Measurements from ENCODE around the gene STXBP4. TPM values are rescaled to one million over a fixed set of nuclear protein-coding genes. Genes with fewer than 3 reads are reported as not detected.

Gene STXBP4
- total RNA-seq, 1 donor from 2014 or later = 4.7 TPM

GRCh38 chr17:55062921-55063320, 94.4 kb downstream of the STXBP4 start:
- Histone ChIP-seq H3K4me1 (no peaks in the 10 kb centered on the region), H3K4me3 (no peak overlapping the region), H3K9me3 (replicated peaks) (no peaks in the 10 kb centered on the region), H3K27ac (replicated peaks) (no peak overlapping the region), H3K36me3 (no peaks in the 10 kb centered on the region), H3K27me3 (ENCODE audit: low read depth) (no peaks in the 10 kb centered on the region)
- DNase-seq = no peak
- TF ChIP-seq, protein P1, sequence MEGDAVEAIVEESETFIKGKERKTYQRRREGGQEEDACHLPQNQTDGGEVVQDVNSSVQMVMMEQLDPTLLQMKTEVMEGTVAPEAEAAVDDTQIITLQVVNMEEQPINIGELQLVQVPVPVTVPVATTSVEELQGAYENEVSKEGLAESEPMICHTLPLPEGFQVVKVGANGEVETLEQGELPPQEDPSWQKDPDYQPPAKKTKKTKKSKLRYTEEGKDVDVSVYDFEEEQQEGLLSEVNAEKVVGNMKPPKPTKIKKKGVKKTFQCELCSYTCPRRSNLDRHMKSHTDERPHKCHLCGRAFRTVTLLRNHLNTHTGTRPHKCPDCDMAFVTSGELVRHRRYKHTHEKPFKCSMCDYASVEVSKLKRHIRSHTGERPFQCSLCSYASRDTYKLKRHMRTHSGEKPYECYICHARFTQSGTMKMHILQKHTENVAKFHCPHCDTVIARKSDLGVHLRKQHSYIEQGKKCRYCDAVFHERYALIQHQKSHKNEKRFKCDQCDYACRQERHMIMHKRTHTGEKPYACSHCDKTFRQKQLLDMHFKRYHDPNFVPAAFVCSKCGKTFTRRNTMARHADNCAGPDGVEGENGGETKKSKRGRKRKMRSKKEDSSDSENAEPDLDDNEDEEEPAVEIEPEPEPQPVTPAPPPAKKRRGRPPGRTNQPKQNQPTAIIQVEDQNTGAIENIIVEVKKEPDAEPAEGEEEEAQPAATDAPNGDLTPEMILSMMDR (IDR thresholded peaks at IDR 0.05; ENCODE audit: borderline replicate concordance) = no peak
- intact Hi-C loops (cut with micrococcal nuclease) = no loop called here

GRCh38 chr17:55063885-55064874, 95.6 kb downstream of the STXBP4 start:
- TF ChIP-seq, protein P1 (IDR thresholded peaks at IDR 0.05; ENCODE audit: borderline replicate concordance) = no peak
- Histone ChIP-seq H3K4me3 (no peak overlapping the region), H3K36me3 (no peaks in the 10 kb centered on the region), H3K4me1 (no peaks in the 10 kb centered on the region), H3K27me3 (ENCODE audit: low read depth) (no peaks in the 10 kb centered on the region), H3K27ac (replicated peaks) (no peak overlapping the region), H3K9me3 (replicated peaks) (no peaks in the 10 kb centered on the region)
- intact Hi-C loops (cut with micrococcal nuclease) = no loop called here
- DNase-seq = no peak

- no peaks in the 10 kb centered on the region for H3K27me3 ChIP-seq (ENCODE audit: low read depth)
- no peaks in the 10 kb centered on the region for H3K4me1 ChIP-seq
- intact Hi-C loops (cut with micrococcal nuclease) = no loop called here
- TF ChIP-seq, protein P1 (IDR thresholded peaks at IDR 0.05; ENCODE audit: borderline replicate concordance) = no peak
- no peak overlapping the region for H3K4me3 ChIP-seq
- H3K9me3 ChIP-seq (replicated peaks) = no peaks in the 10 kb centered on the region
- no peak for DNase-seq
- H3K27ac ChIP-seq (replicated peaks) = no peak overlapping the region
- no peaks in the 10 kb centered on the region for H3K36me3 ChIP-seq
Observed at GRCh38 chr17:55067697-55068439, 99.3 kb downstream of the STXBP4 start.

GRCh38 chr17:55068862-55069811, 100.6 kb downstream of the STXBP4 start:
- TF ChIP-seq, protein P1 (IDR thresholded peaks at IDR 0.05; ENCODE audit: borderline replicate concordance) = no peak
- Histone ChIP-seq H3K4me3 (no peak overlapping the region), H3K36me3 (no peaks in the 10 kb centered on the region), H3K27me3 (ENCODE audit: low read depth) (no peaks in the 10 kb centered on the region), H3K9me3 (replicated peaks) (no peaks in the 10 kb centered on the region), H3K4me1 (no peaks in the 10 kb centered on the region), H3K27ac (replicated peaks) (no peak overlapping the region)
- no peak for DNase-seq
- intact Hi-C loops (cut with micrococcal nuclease) = no loop called here

Data from left ventricle myocardium inferior (tissue), 1 donor.